Measurements from ENCODE around the gene NEO1.

The NEO1 gene, protein sequence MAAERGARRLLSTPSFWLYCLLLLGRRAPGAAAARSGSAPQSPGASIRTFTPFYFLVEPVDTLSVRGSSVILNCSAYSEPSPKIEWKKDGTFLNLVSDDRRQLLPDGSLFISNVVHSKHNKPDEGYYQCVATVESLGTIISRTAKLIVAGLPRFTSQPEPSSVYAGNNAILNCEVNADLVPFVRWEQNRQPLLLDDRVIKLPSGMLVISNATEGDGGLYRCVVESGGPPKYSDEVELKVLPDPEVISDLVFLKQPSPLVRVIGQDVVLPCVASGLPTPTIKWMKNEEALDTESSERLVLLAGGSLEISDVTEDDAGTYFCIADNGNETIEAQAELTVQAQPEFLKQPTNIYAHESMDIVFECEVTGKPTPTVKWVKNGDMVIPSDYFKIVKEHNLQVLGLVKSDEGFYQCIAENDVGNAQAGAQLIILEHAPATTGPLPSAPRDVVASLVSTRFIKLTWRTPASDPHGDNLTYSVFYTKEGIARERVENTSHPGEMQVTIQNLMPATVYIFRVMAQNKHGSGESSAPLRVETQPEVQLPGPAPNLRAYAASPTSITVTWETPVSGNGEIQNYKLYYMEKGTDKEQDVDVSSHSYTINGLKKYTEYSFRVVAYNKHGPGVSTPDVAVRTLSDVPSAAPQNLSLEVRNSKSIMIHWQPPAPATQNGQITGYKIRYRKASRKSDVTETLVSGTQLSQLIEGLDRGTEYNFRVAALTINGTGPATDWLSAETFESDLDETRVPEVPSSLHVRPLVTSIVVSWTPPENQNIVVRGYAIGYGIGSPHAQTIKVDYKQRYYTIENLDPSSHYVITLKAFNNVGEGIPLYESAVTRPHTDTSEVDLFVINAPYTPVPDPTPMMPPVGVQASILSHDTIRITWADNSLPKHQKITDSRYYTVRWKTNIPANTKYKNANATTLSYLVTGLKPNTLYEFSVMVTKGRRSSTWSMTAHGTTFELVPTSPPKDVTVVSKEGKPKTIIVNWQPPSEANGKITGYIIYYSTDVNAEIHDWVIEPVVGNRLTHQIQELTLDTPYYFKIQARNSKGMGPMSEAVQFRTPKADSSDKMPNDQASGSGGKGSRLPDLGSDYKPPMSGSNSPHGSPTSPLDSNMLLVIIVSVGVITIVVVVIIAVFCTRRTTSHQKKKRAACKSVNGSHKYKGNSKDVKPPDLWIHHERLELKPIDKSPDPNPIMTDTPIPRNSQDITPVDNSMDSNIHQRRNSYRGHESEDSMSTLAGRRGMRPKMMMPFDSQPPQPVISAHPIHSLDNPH (N-terminal part only)

DNA sequence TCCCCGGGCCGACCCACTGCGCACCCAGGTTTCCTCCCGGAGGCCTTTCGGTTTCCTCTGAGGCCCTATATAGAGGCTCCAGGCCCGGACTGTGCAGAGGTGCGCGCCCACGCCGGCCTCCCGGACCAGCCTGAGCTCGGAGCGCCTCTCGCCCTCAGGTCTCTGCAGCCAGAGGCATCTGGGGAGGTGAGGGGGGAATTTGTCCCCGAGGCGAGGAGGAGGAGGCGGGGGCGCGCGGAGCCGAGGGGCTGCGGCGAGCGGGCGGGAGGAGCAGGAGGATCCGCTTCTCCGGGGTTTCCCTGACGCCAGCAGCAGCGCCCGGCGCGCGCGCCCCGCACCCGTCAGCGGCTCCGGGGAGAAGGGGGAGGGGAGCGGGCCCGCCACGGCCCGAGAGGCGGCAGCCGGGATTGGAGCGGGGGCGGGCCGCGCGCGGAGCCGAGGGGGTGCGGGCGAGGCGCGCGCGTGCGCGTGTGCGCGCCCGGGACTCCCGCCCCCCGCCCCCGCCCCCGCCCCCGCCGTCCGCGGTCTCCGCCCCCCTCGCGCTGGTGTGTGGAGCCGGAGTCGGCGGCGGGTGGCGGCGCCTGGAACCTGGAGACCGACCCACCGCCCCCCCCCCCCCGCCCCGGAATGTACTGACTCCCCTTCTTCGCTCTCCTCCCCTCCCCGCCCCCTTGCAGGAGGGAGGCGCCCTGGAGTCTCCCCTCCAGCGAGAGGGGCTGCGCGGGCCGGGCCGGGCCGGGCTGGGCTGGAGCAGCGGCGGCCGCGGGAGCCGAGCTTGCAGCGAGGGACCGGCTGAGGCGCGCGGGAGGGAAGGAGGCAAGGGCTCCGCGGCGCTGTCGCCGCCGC is at the start of gene NEO1:
TSS of gene NEO1 (plus strand) at position 657 of the 846 bp plus-strand sequence. CDS start 213 bp downstream, outside the sequence.
- peak; percentile 86 for DNase-seq (ENCODE audit: low spot score)

DNA sequence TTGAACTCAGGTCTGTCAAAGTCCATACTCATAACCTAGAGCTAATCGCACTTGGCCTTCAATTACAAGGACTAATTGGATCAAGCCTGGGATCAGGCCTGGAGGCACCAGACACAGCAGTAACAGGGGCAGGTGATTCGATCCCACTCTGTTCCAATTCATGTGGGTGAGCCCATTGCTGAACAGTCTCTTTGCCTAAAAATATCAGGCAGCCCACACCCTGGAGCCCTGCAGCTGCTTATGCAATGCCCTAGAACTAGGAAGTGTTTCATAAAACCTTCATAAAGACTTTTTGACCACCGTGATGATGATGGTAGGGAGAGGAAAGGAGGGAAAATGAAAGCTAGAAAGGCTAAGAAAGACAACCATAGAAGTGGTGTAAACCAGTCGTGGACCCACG is 47.8 kb upstream of the NEO1 start:
- DNase-seq (ENCODE audit: low spot score): no peak

DNA sequence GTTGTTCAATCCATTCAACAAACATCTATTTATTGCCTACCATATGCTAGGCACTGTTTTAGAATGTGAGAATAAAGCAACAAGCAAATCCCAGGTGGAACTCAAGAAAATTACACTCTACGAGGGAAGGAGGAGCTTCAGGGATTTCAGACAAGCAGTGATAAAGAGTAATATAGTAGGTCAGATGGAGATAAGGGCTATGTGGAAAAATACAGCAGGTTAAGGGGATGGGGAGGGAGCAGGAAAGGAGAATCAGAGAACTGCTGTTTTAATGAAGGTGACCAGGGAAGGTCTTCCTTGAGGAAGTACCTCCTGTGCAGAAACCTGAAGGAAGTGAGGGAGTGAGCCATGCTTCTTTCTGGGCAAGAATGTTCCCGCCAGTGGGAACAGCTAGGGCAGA is 47.2 kb upstream of the NEO1 start:
- DNase-seq (ENCODE audit: low spot score): no peak

DNA sequence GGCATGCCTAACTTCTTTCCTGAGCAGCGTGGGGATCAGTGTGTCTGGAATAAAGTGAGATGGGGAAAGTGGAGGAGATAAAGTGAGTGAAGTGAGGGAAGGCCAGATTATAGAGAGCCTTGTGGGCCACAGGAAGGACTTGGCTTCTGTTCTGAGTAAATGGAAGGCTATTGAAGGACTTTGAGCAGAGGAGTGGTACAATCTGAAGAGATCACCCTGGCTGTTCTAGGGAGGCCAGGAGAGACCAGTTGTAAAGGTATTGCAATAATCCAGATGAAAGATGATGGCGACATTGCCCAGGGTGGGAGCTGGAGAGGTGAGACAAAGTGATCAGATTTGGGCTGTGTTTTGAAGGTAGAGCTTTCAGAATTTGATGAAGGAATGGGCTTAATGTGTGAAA is 46.8 kb upstream of the NEO1 start:
- DNase-seq (ENCODE audit: low spot score): no peak

DNA sequence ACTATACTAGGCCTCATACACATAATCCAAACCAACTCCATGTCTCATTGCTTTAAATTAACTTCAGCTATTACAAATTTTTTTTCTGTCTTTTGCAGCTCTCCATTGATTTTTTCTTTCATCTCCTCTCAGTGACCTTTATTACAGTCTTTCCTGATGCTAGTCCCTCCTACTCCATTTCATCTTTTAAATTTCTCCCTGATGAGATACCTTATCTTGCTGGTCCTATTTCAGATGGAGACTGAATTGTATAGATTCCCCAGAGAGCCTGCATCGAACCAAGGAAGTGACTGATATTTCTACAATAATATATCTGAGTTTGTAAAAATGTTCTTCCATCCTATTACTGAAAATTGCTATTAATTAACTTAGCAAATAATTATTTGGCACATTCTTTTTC is 45.7 kb upstream of the NEO1 start:
- DNase-seq (ENCODE audit: low spot score): no peak

DNA sequence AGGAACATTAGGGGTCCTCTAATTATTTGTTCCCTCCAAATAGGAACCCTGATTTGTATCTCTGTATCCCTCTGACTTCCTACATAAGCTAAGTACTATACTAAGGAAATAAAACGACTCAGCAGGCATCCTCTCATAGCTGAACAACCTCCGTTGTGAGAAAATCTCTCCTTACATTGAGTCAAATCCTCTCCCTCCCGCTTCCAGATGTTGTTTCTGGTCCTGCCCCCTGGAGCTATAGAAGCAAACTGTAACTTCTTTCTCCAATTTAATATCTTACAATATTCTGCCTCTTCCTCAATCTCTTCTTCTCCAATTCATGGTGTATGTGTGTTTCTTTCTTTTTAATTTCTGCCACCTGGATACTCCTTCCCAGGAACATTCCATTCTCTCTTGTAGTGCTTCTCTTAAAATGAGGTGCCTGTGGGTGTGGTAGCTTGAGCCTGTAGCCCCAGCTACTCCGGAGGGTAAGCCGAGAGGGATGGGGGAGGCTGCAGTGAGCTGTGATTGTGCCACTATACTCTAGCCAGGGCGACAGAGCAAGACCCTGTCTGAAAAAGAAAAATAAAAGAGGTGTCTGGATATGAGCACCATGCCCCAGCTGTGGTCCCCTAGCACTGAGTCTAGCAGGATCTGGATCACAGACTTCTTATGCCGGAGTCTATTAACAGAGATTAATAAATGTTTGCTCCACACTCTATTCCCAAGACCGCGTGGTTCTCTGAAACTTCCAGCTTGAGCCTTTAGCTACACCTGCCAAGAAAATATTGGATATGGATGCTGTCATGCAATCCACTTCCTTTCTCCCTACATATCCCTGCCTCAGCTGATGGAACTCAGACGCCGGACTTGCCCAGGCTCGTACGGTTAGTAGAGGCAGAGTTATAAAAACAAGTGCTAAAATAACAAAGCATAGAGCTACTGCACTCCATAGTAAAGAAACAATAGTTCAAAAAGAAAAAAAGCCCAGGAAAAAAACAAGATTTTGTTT is 42.9 kb upstream of the NEO1 start:
- DNase-seq (ENCODE audit: low spot score): peak; percentile 19

DNA sequence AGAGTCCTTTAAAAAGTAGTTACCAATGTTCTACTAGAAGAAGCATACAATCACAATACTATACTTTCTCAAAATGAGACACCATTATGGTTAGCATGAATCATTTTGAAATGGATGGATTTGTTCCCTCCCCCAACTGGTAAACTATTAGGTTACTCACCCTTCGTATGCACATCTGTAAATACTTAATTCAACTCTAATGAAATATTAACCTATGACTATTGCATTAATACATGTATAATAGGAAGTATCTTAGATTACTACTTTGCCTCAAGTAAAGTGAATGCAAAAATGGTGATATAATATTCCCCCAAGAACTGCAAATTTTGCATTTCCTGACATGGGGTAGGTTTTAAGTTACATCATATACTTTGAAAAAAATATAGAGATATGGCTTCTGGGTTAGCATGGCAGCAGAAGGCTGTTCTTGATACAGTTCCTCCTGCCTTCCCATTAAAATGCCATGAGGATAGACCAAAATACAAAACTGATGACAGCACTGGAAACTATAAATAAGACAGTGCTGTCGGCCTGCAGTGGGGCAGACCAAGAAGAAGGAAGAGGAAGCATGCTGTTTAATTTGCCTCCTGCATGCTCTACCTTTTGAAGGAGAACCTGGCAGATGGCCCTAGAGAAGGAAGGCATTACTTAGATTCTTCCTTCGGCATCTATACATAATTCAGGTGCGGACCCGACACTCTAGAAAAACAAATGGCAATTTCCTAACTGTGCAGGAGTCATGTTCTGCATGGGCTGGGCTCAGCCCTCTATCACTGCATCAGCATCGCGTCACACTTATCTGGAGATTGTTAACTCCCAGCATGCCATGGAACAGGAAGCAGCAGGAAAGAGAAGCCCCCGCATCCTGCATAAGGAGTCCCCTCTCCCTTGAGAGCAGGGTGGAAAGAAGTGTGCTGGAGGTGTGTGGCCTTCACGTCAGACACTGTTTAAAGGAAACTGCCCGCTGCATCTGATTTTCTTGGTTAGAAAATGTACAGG is 41.8 kb upstream of the NEO1 start:
- DNase-seq (ENCODE audit: low spot score): peak; percentile 80

DNA sequence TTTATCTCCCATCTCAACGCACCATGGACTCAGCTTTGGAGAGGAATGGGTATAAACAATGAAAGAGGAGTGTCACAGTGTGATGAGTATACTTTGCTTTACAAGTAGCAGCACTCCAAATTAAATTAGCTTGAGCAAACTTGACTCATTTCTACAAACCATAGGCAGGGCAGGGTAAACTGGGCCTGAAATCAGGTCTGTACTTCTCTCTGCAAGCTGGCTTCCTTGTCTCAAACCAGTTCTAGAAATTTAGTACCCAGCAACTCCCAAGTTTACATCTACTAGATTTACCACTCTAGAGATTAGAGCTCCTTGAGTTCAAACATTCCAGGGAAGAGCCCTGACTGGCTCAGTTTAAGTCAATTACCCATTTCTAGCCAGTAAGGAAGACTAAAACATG is 37.4 kb upstream of the NEO1 start:
- DNase-seq (ENCODE audit: low spot score): no peak

DNA sequence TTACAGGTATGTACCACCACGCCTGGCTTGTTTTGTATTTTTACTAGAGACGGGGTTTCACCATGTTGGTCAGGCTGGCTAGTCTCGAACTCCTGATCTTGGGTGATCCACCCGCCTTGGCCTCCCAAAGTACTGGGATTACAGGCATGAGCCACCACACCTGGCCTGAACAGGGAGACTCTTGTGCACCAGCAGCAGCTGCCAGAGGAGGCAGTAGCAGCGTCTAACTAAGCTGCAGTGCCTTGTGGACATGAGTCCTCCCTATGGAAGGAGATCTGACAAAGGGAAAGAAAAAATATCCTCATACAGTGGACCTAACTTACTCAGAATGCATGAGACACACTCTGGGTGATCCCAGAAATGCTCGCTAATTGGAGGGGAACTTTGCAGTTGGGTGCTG is 36.8 kb upstream of the NEO1 start:
- DNase-seq (ENCODE audit: low spot score): no peak

DNA sequence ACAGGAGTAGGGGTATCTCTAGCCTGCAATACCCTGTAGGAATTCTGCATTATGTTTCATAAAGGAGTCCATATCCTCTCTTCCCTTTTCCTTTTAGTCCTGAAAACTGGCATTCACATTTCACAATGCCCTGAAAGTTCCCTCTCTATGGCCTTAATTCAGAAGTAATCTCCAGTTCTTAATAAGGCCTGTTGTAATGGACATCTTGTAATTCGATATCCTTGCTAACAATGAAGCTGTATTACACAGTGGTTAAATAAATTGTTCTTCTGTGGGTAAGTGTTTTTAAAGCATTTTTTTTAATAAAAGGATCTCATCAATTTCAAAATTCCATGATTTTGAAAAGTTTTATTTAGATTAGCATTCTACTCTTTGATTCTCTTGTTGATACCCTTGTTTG is 34.3 kb upstream of the NEO1 start:
- DNase-seq (ENCODE audit: low spot score): no peak

DNA sequence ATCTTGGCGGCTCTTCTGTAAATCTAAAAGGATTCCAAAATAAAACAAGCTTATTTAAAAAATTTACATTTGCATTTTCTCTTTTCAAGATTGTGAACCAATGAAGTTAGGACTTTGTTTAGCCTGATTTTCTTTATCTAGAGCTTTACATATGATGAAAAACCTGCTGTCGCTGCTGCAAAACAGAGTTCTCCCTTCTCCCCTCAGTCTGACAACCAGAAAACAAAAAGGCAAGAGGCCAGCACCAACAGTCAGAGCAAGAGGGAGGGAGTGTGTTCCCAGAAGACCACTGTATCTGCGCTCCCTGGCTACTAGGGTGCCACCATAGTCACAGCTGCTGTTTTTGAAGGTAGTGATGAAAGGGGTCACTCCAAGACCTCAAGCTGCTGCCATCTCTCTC is 33.1 kb upstream of the NEO1 start:
- no peak for DNase-seq (ENCODE audit: low spot score)

DNA sequence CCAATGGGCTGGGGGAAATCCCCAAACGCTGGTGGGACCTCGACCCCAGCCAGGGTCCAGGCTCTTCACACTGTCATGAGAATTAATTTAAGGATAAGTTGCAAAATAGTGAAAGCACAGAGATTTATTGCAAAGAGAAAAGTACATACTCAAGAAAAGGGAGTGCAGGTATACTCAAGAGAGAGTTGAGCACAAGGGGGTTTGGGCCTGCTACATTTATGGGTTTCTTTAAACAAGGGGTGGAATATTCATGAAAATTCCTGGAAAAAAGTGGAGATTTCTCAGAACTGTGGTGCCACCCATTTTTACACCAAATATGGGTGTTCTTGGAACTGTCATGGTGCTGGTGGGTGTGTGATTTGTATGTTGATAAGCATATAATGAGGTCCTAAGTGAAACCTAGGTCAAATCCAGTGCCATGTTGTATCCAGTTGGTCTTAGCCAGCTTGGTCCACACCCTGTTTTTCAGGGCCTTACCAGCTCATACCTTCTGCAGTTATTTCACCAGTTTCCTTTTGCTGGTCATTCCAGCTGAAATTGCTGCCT is 32.6 kb upstream of the NEO1 start:
- DNase-seq (ENCODE audit: low spot score): no peak

DNA sequence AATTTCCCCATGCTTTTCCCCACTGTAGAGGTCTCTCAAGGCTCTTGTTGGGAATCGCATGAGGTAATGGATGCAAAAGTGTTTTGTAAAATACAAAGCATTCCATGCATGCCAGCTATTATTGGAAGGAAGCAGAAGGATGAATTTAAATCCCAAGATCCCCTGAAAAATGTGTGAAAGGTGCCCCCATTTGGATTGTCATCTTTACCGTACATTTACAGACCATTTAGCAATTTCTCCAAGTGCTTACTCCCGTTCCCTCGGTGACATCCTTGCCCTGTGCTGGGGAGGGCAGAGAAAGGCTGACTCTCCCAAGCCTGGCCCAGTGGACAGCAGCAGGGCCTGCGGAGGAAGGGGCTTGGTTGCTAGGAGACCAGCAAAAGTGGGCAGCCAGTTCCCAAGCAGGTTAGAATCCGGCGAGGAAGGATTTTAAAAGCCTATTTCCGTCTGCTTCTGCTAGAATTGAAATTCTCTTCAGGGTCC is 31.1 kb upstream of the NEO1 start:
- DNase-seq (ENCODE audit: low spot score): no peak

DNA sequence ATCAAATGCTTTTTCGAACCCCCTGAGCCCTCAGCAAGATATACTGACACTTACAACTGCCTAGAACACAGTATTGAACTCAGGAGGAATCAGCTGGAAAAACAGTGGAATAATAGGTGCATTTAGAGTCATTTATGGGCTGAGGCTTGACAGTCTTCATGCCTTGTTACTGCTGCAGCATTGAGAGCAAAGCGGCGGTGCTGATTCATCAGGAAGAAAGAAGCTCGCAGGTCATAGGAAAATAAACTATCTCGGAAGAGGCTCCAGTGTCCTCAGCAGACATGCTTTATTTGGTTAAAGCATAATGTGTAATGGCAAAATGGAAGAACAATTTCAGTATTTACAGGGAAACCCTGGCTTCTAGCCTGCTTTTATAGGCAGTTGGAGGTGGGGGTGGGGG is 30.1 kb upstream of the NEO1 start:
- no peak for DNase-seq (ENCODE audit: low spot score)

DNA sequence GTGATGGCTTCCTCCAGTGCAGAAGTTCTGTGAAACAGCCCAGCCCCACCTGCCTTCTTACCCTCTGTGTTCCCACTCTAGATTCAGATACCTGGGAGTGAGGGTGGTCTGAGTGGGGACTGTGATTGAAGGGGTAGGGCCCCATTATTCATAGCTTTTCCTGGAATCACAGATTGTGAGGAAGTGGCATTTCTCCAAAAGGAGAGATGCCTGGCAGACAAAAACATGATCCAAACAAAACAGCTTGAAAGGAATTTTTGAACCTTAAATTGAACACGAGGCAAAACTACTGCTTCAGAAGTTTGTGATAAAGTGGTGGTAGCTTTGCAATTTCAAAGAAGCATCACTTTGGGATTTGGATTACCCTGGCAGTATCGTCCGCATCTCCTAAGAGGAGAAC is 29.2 kb upstream of the NEO1 start:
- no peak for DNase-seq (ENCODE audit: low spot score)

DNA sequence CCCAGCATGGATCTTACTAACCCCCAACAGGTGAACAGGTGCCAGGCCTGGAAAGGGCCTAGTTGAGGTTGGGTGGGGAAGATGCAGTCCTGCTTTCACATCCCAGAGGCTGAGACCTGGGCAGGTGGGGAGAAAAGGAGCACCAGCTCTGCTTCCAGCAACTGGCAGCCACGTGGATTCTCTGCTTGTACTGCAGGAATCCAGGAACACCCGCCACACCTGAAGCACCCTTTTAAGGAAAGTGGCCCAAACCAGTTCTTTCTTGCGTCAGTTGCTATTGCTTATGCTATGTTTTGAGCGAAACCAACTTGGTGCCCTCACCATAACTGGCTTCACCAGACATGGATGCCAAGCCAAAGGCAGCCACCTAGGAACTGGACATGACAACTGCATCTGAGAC is 28.1 kb upstream of the NEO1 start:
- DNase-seq (ENCODE audit: low spot score): no peak

DNA sequence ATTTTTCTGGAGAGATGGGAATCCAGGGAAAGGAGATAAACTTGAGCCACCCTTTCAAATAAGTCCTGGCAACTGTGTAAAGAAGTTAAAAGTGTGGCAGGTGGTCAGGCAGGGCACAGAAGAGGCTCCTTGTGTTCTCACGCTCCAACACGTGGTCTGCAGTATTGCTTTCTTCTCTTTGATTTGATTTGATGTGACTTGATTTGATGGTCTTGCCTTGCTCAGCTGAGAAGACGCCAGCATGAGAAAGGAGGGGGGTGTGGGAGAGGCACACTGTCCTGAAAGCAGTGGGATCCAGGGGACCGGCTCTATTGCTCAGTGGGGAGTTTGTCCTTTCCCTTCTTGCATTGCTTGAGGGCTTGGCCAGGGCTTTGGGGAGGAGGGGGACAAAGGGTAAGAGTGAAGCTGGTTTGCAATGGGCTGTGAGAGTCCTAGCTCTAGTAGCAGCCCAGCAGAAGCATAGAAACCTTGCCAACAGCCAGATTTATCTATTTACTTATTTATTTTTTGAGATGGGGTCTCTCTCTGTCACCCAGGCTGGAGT is 25.7 kb upstream of the NEO1 start:
- no peak for DNase-seq (ENCODE audit: low spot score)

DNA sequence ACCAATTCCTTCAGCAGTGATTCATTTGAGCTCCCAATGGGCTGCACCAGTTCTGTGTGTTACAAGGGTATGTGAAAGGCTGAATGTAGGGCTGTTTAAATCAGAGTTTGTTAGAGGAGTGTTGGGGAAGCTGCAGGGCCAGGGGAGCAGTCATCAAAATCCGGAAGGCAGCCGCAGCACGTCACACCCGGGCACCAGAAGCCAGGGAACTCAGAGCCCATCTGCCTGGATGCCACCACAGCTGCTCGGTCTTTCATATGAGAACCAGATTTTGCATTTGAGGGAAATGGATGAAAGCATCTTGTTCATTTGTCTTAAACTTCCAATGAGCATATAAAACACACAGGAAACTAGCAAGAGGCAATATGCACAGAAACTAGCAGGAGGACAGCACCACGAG is 24.2 kb upstream of the NEO1 start:
- no peak for DNase-seq (ENCODE audit: low spot score)
